K562 (cell line): ENCODE measurements around the gene PACRG.

Source experiments
- ARNT ChIP-seq, 2 experiments: fragments of 450-650 bp; IDR thresholded peaks; 2 replicates each; pipeline ENCODE4 v1.6.1; 2016; ENCODE audit warnings: mild to moderate bottlenecking in 1 of 2
- ELF1 ChIP-seq: fragments of 200-800 bp; sonication (Bioruptor generic); IDR thresholded peaks from 2 replicates; pipeline ENCODE4 v1.6.1; 2016; ENCODE audit warnings: missing genetic modification characterization, missing compliant biosample characterization
- TF ChIP-seq, protein P1 (sequence below): sonication (generic); formaldehyde crosslinking; IDR thresholded peaks from 2 replicates; pipeline ENCODE4 v1.8.1; 2023; ENCODE audit warnings: mild to moderate bottlenecking, missing genetic modification reagents
- TF ChIP-seq, protein P2 (sequence below): fragments of 250-450 bp; sonication (Bioruptor Pico); IDR thresholded peaks from 2 replicates; pipeline ENCODE4 v1.4.0; 2020

DNA sequence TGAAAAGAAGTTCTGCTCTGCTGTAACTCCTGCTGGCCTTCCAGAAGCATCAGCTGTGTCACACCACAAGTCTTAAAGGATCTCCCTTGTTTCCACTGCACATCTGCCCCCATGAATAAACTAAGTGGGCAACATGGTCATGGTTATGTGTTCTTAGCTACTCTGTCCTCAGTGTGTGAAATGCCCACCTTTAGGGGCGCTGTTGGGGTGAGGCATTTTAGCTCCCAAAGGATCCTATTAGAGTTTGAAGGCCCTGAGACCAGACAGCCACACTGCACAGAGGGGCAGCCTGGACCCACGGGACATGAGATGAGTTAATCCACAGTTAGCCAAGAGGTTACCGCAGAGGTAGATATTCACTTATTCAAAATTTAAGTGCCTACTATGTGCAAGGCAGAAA lies 392.4 kb downstream of the PACRG start:
- TF ChIP-seq, protein P1, sequence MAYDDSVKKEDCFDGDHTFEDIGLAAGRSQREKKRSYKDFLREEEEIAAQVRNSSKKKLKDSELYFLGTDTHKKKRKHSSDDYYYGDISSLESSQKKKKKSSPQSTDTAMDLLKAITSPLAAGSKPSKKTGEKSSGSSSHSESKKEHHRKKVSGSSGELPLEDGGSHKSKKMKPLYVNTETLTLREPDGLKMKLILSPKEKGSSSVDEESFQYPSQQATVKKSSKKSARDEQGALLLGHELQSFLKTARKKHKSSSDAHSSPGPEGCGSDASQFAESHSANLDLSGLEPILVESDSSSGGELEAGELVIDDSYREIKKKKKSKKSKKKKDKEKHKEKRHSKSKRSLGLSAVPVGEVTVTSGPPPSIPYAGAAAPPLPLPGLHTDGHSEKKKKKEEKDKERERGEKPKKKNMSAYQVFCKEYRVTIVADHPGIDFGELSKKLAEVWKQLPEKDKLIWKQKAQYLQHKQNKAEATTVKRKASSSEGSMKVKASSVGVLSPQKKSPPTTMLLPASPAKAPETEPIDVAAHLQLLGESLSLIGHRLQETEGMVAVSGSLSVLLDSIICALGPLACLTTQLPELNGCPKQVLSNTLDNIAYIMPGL (CRISPR knock-in tag), result no peak
- TF ChIP-seq, protein P2, sequence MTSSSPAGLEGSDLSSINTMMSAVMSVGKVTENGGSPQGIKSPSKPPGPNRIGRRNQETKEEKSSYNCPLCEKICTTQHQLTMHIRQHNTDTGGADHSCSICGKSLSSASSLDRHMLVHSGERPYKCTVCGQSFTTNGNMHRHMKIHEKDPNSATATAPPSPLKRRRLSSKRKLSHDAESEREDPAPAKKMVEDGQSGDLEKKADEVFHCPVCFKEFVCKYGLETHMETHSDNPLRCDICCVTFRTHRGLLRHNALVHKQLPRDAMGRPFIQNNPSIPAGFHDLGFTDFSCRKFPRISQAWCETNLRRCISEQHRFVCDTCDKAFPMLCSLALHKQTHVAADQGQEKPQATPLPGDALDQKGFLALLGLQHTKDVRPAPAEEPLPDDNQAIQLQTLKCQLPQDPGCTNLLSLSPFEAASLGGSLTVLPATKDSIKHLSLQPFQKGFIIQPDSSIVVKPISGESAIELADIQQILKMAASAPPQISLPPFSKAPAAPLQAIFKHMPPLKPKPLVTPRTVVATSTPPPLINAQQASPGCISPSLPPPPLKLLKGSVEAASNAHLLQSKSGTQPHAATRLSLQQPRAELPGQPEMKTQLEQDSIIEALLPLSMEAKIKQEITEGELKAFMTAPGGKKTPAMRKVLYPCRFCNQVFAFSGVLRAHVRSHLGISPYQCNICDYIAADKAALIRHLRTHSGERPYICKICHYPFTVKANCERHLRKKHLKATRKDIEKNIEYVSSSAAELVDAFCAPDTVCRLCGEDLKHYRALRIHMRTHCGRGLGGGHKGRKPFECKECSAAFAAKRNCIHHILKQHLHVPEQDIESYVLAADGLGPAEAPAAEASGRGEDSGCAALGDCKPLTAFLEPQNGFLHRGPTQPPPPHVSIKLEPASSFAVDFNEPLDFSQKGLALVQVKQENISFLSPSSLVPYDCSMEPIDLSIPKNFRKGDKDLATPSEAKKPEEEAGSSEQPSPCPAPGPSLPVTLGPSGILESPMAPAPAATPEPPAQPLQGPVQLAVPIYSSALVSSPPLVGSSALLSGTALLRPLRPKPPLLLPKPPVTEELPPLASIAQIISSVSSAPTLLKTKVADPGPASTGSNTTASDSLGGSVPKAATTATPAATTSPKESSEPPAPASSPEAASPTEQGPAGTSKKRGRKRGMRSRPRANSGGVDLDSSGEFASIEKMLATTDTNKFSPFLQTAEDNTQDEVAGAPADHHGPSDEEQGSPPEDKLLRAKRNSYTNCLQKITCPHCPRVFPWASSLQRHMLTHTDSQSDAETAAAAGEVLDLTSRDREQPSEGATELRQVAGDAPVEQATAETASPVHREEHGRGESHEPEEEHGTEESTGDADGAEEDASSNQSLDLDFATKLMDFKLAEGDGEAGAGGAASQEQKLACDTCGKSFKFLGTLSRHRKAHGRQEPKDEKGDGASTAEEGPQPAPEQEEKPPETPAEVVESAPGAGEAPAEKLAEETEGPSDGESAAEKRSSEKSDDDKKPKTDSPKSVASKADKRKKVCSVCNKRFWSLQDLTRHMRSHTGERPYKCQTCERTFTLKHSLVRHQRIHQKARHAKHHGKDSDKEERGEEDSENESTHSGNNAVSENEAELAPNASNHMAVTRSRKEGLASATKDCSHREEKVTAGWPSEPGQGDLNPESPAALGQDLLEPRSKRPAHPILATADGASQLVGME, result no peak
- TF ChIP-seq ARNT (IDR thresholded peaks at IDR 0.05) (no peak), ELF1 (no peak)
